A549 (cell line): ENCODE results near the gene RNMT. TPM values are rescaled to one million over a fixed set of nuclear protein-coding genes. Genes with fewer than 3 reads are reported as not detected.
"Not testable (repeated sequence)": the region's sequence is repeated elsewhere in the genome, so short reads cannot be mapped to it uniquely, and the experiment has no call there.

Experiments
- ATAC-seq, 2 experiments: fragments of 200-7000 bp in 1 of 2; fragments of >200 bp in 1 of 2; cut with Nextera tagmentation in 1 of 2; cut with Tn5 transposase in 1 of 2; 3 replicates each; pipeline versions ENCODE4 v1.8.0 to v1.9.1; 2018 to 2020; ENCODE audit warnings: mild to moderate bottlenecking in 1 of 2, moderate library complexity in 1 of 2
- CTCF ChIA-PET: fragments of 300-600 bp; sonication (Branson Sonifier 250); formaldehyde crosslinking; extraction: SDS; loops from one replicate; lab custom pipeline; 2021; ENCODE audit warnings: antibody characterized with exemption, inconsistent platforms; lab: Yijun Ruan, JAX
- POLR2A ChIA-PET: fragments of 350-600 bp; formaldehyde crosslinking; extraction: SDS; loops from one replicate; lab custom pipeline; 2021; ENCODE audit warnings: antibody characterized with exemption, inconsistent platforms; lab: Yijun Ruan, JAX
- DNase-seq, 2 experiments: peaks; one replicate each; pipeline versions ENCODE4 v3.0.0 to v3.0.0-alpha.2; 2011 to 2016; ENCODE audit warnings: low read depth in 1 of 2, low spot score in 1 of 2
- FAIRE-seq: peaks from 2 replicates; lab custom pipeline; 2011; peaks lifted over from hg19 to GRCh38; lab: Jason Lieb, UNC
- H3K27ac ChIP-seq, 2 experiments: fragments of >200 bp; sonication (Bioruptor Twin); formaldehyde crosslinking; 3 replicates each; pipeline ENCODE4 v1.5.1; 2016 to 2017
- H3K4me1 ChIP-seq: fragments of >200 bp; sonication (Bioruptor Twin); formaldehyde crosslinking; 3 replicates; pipeline ENCODE4 v1.6.1; 2016
- H3K4me2 ChIP-seq: fragments of >200 bp; sonication (Bioruptor Twin); formaldehyde crosslinking; 3 replicates; pipeline ENCODE4 v1.6.1; 2016
- H3K4me3 ChIP-seq: fragments of >200 bp; sonication (Bioruptor Twin); formaldehyde crosslinking; 3 replicates; pipeline ENCODE4 v1.5.1; 2016
- H3K9me3 ChIP-seq: fragments of >200 bp; sonication (Bioruptor Twin); formaldehyde crosslinking; 3 replicates; pipeline ENCODE4 v1.6.1; 2016
- BCL3 ChIP-seq: fragments of >200 bp; sonication (Bioruptor Twin); formaldehyde crosslinking; IDR thresholded peaks from 3 replicates; pipeline ENCODE4 v1.6.1; 2016
- CBX2 ChIP-seq: fragments of 200-600 bp; sonication (generic); IDR thresholded peaks from 2 replicates; pipeline ENCODE4 v1.6.1; 2016; ENCODE audit warnings: low read depth, mild to moderate bottlenecking, borderline replicate concordance
- CHD4 ChIP-seq: fragments of 200-600 bp; sonication (generic); IDR thresholded peaks from 2 replicates; pipeline ENCODE4 v1.6.1; 2016; ENCODE audit warnings: antibody characterized with exemption, mild to moderate bottlenecking, borderline replicate concordance
- EP300 ChIP-seq, 2 experiments: fragments of >200 bp; sonication (Bioruptor Twin); formaldehyde crosslinking; IDR thresholded peaks; 2 replicates in 1 of 2; 3 replicates in 1 of 2; pipeline ENCODE4 v1.6.1; 2016 to 2017
- ESRRA ChIP-seq: fragments of 150-350 bp; IDR thresholded peaks from 2 replicates; pipeline ENCODE4 v1.6.1; 2014; ENCODE audit warnings: mild to moderate bottlenecking, low read length, borderline replicate concordance
- FOSL2 ChIP-seq, 2 experiments: fragments of 450-650 bp in 1 of 2; fragments of >200 bp in 1 of 2; sonication (Bioruptor Twin) in 1 of 2; formaldehyde crosslinking; IDR thresholded peaks; 2 replicates each; pipeline versions ENCODE4 v1.5.0 to v1.6.1; 2016 to 2020; ENCODE audit warnings: mild to moderate bottlenecking in 1 of 2, moderate library complexity in 1 of 2
- FOXS1 ChIP-seq: fragments of 250-450 bp; sonication (Bioruptor Pico); IDR thresholded peaks from 2 replicates; pipeline ENCODE4 v1.5.0; 2020; ENCODE audit warnings: mild to moderate bottlenecking, moderate library complexity
- GATA3 ChIP-seq: IDR thresholded peaks from 2 replicates; pipeline ENCODE4 v1.6.1; 2012; ENCODE audit warnings: borderline replicate concordance
- HDAC2 ChIP-seq: fragments of 200-600 bp; sonication (generic); IDR thresholded peaks from 2 replicates; pipeline ENCODE4 v1.6.1; 2016
- HEYL ChIP-seq: fragments of 250-450 bp; sonication (Bioruptor Pico); IDR thresholded peaks from 2 replicates; pipeline ENCODE4 v1.8.0; 2021; ENCODE audit warnings: mild to moderate bottlenecking, moderate library complexity
- JUNB ChIP-seq: fragments of >200 bp; sonication (Bioruptor Twin); formaldehyde crosslinking; IDR thresholded peaks from 2 replicates; pipeline ENCODE4 v1.6.1; 2016
- KDM1A ChIP-seq: fragments of 200-600 bp; sonication (generic); IDR thresholded peaks from 2 replicates; pipeline ENCODE4 v1.6.1; 2016; ENCODE audit warnings: low read depth, mild to moderate bottlenecking
- KDM5A ChIP-seq: fragments of 200-600 bp; sonication (generic); IDR thresholded peaks from 2 replicates; pipeline ENCODE4 v1.6.1; 2016; ENCODE audit warnings: antibody characterized with exemption, mild to moderate bottlenecking
- MAFK ChIP-seq: fragments of 450-650 bp; IDR thresholded peaks from 2 replicates; pipeline ENCODE4 v1.6.1; 2014; ENCODE audit not compliant: partially characterized antibody
- MAZ ChIP-seq: fragments of 150-350 bp; IDR thresholded peaks from 2 replicates; pipeline ENCODE4 v1.6.1; 2014; ENCODE audit warnings: antibody characterized with exemption, low read depth, low read length, borderline replicate concordance
- MYC ChIP-seq: IDR thresholded peaks from 2 replicates; pipeline ENCODE4 v1.6.1; 2012; ENCODE audit warnings: mild to moderate bottlenecking, inconsistent platforms, low read length, improper control_type of control experiment, borderline replicate concordance
- NR3C1 ChIP-seq: fragments of >200 bp; sonication (Bioruptor Twin); formaldehyde crosslinking; IDR thresholded peaks from 3 replicates; pipeline ENCODE4 v1.6.1; 2017
- PHF8 ChIP-seq: fragments of 200-600 bp; sonication (generic); IDR thresholded peaks from 2 replicates; pipeline ENCODE4 v1.6.1; 2016; ENCODE audit warnings: low read depth, mild to moderate bottlenecking, antibody characterized with exemption, moderate library complexity, borderline replicate concordance
- POLR2A ChIP-seq: IDR thresholded peaks from 2 replicates; pipeline ENCODE4 v1.6.1; 2012; ENCODE audit warnings: mild to moderate bottlenecking, low read length
- POLR2AphosphoS2 ChIP-seq: conservative IDR thresholded peaks from 2 replicates; pipeline ENCODE4 v1.6.1; 2012; ENCODE audit warnings: low read length, improper control_type of control experiment, inconsistent platforms
- RAD21 ChIP-seq, 2 experiments: fragments of >200 bp in 1 of 2; sonication (Bioruptor Twin) in 1 of 2; formaldehyde crosslinking in 1 of 2; IDR thresholded peaks in 1 of 2; conservative IDR thresholded peaks in 1 of 2; 2 replicates in 1 of 2; 3 replicates in 1 of 2; pipeline ENCODE4 v1.6.1; 2012 to 2018; ENCODE audit warnings: inconsistent platforms in 1 of 2
- RCOR1 ChIP-seq: fragments of 150-350 bp; IDR thresholded peaks from 2 replicates; pipeline ENCODE4 v1.6.1; 2014; ENCODE audit warnings: antibody characterized with exemption, low read length, low read depth
- TP53 ChIP-seq: fragments of 250-450 bp; sonication (Bioruptor Pico); IDR thresholded peaks from 2 replicates; pipeline ENCODE4 v1.5.0; 2021; ENCODE audit warnings: mild to moderate bottlenecking, moderate library complexity
- USF2 ChIP-seq: fragments of 450-650 bp; IDR thresholded peaks from 2 replicates; pipeline ENCODE4 v1.6.1; 2014; ENCODE audit warnings: antibody characterized with exemption
- ZSCAN20 ChIP-seq: fragments of 250-450 bp; sonication (Bioruptor Pico); IDR thresholded peaks from 2 replicates; pipeline ENCODE4 v1.8.0; 2022; ENCODE audit warnings: mild to moderate bottlenecking, moderate library complexity
- WGBS: methylation state at CpG from one replicate; pipeline ENCODE4 v1.1.6; 2017; ENCODE audit errors: missing lambda C conversion rate; 5-methylcytosine and 5-hydroxymethylcytosine counted together
- polyA plus RNA-seq, 4 experiments: library from polyadenylated mRNA; depleted of rRNA in 3 of 4; stranded (reverse); fragments of >200 nt; fragmentation: RNase III in 1 of 4; extraction: RNeasy Plus Mini Kit Qiagen cat#74134 plus additional on column Dnase treatment in 1 of 4; gene quantifications; 2 replicates in 3 of 4; 3 replicates in 1 of 4; pipeline ENCODE4 v1.2.3, GENCODE V29; 2011 to 2017
- TF ChIP-seq, protein P1 (sequence below): fragments of 250-450 bp; sonication (Bioruptor Pico); IDR thresholded peaks from 2 replicates; pipeline ENCODE4 v1.5.0; 2020; ENCODE audit warnings: low read depth, mild to moderate bottlenecking, moderate library complexity
- TF ChIP-seq, protein P2 (sequence below): fragments of 250-450 bp; sonication (Bioruptor Pico); IDR thresholded peaks from 2 replicates; pipeline ENCODE4 v1.5.0; 2021; ENCODE audit warnings: mild to moderate bottlenecking, moderate library complexity, borderline replicate concordance

The RNMT gene
- polyA plus RNA-seq, 2 of the 4 experiments (the other 2 are of a cell fraction): 16.7 to 25.5 TPM

- no peak for ATAC-seq
- H3K4me2 ChIP-seq: no peak overlapping the region
- CTCF ChIA-PET: no interaction called here
- no peak overlapping the region for H3K27ac ChIP-seq
- H3K9me3 ChIP-seq: no peaks in the 10 kb centered on the region
- TF ChIP-seq FOSL2 (IDR thresholded peaks at IDR 0.05) (no peak), FOSL2 (CRISPR knock-in tag; IDR thresholded peaks at IDR 0.05) (no peak), FOXS1 (no peak), RCOR1 (no peak), EP300 (IDR thresholded peaks at IDR 0.05) (no peak), CHD4 (no peak), GATA3 (no peak), MAFK (no peak), POLR2A (no peak), PHF8 (no peak), MAZ (no peak), CBX2 (no peak), USF2 (no peak), ESRRA (no peak), MYC (no peak), HDAC2 (no peak), POLR2AphosphoS2 (no peak), KDM1A (no peak), NR3C1 (no peak)
- TF ChIP-seq, protein P1, sequence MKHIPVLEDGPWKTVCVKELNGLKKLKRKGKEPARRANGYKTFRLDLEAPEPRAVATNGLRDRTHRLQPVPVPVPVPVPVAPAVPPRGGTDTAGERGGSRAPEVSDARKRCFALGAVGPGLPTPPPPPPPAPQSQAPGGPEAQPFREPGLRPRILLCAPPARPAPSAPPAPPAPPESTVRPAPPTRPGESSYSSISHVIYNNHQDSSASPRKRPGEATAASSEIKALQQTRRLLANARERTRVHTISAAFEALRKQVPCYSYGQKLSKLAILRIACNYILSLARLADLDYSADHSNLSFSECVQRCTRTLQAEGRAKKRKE (CRISPR knock-in tag): no peak
- TF ChIP-seq, all 56 proteins: peak for 0
- DNase-seq (no peak), FAIRE-seq (no peak)
- H3K4me3 ChIP-seq: no peak overlapping the region
- 92% methylated on average over 10 of the region's 21 CpGs for WGBS
- POLR2A ChIA-PET: no interaction called here
- H3K4me1 ChIP-seq: no peaks in the 10 kb centered on the region
Measured at GRCh38 chr18:13688191-13689136, 38.0 kb upstream of the RNMT start.

DNA sequence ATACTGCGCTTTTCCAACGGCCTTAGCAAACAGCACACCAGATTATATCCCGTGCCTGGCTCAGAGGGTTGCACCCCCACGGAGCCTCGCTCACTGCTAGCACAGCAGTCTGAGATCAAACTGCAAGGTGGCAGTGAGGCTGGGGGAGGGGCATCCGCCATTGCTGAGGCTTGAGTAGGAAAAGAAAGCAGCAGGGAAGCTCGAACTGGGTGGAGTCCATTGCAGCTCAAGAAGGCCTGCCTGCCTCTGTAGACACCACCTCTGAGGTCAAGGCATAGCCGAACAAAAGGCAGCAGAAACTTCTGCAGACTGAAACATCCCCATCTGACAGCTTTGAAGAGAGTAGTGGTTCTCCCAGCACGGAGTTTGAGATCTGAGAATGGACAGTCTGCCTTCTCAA is 36.4 kb upstream of the RNMT start:
- POLR2A ChIA-PET, ATAC-seq, H3K4me2 ChIP-seq, H3K9me3 ChIP-seq, DNase-seq, FAIRE-seq, CTCF ChIA-PET, H3K4me1 ChIP-seq, H3K27ac ChIP-seq, H3K4me3 ChIP-seq: not testable (repeated sequence)
- WGBS: 89% methylated on average over 9 of the region's 9 CpGs

- CTCF ChIA-PET, DNase-seq, ATAC-seq, FAIRE-seq, H3K4me1 ChIP-seq, H3K9me3 ChIP-seq, H3K4me3 ChIP-seq, H3K4me2 ChIP-seq, POLR2A ChIA-PET, H3K27ac ChIP-seq: not testable (repeated sequence)
- WGBS: 88% methylated on average over 5 of the region's 5 CpGs
Measured at GRCh38 chr18:13695337-13695736, 31.1 kb upstream of the RNMT start.

GRCh38 chr18:13696961-13697360 is 29.5 kb upstream of the RNMT start:
- ChIA-PET POLR2A (no interaction called here), CTCF (no interaction called here)
- WGBS: 78% methylated on average over 3 of the region's 3 CpGs
- ATAC-seq (no peak), DNase-seq (no peak), FAIRE-seq (no peak)
- Histone ChIP-seq H3K4me2 (no peak overlapping the region), H3K4me1 (no peaks in the 10 kb centered on the region), H3K4me3 (no peak overlapping the region), H3K27ac (no peak overlapping the region), H3K9me3 (no peaks in the 10 kb centered on the region)
- TF ChIP-seq RCOR1: no peak
- no peak for TF ChIP-seq BCL3
- TF ChIP-seq, protein P2, sequence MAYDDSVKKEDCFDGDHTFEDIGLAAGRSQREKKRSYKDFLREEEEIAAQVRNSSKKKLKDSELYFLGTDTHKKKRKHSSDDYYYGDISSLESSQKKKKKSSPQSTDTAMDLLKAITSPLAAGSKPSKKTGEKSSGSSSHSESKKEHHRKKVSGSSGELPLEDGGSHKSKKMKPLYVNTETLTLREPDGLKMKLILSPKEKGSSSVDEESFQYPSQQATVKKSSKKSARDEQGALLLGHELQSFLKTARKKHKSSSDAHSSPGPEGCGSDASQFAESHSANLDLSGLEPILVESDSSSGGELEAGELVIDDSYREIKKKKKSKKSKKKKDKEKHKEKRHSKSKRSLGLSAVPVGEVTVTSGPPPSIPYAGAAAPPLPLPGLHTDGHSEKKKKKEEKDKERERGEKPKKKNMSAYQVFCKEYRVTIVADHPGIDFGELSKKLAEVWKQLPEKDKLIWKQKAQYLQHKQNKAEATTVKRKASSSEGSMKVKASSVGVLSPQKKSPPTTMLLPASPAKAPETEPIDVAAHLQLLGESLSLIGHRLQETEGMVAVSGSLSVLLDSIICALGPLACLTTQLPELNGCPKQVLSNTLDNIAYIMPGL: no peak
- no peak for TF ChIP-seq HEYL (CRISPR knock-in tag)
- no peak for TF ChIP-seq KDM5A
- TF ChIP-seq TP53 (CRISPR knock-in tag): no peak
- TF ChIP-seq ZSCAN20: no peak
- TF ChIP-seq PHF8: no peak
- no peak for TF ChIP-seq JUNB
- TF ChIP-seq RAD21 (conservative IDR thresholded peaks at IDR 0.05 in 1 of 2, IDR thresholded peaks at IDR 0.05 in 1 of 2): no peak
